Hepatocyte (in vitro differentiated cells): ENCODE data around the gene GSPT1.

Source experiments
- CTCF ChIP-seq: fragments of 200-600 bp; sonication (generic); IDR thresholded peaks from 2 replicates; pipeline ENCODE4 v1.5.1; 2016; ENCODE audit warnings: antibody characterized with exemption, mild to moderate bottlenecking; ENCODE audit not compliant: poor library complexity
- EZH2 ChIP-seq: fragments of 200-600 bp; sonication (generic); IDR thresholded peaks from 2 replicates; pipeline ENCODE4 v1.6.1; 2016; ENCODE audit warnings: antibody characterized with exemption, mild to moderate bottlenecking, borderline replicate concordance
- EZH2phosphoT487 ChIP-seq: fragments of 200-600 bp; sonication (generic); IDR thresholded peaks from one replicate; pipeline ENCODE4 v1.6.1; 2018; ENCODE audit warnings: antibody characterized with exemption, mild to moderate bottlenecking, low read depth, moderate library complexity; ENCODE audit not compliant: unreplicated experiment, severe bottlenecking

- TF ChIP-seq CTCF (no peak), EZH2 (no peak), EZH2phosphoT487 (no peak)
Observed at GRCh38 chr16:11896486-11897176, 19.1 kb downstream of the GSPT1 start.
